DOHH2 (cell line): Measurements from ENCODE around the gene HK1.
A peak's percentile ranks its signal among the peaks of the same experiment; 100 is the strongest.

Experiments
- H3F3A ChIP-seq: fragments of 200-600 bp; sonication (generic), shearing (Covaris generic); 2 replicates; pipeline ENCODE4 v1.6.0; 2016; ENCODE audit warnings: antibody characterized with exemption, mild to moderate bottlenecking; ENCODE audit not compliant: control insufficient read depth, insufficient read depth
- H3K27ac ChIP-seq: fragments of 200-600 bp; sonication (generic); 2 replicates; pipeline ENCODE4 v1.5.1; 2014; ENCODE audit warnings: low read depth, mild to moderate bottlenecking, low read length, moderate library complexity
- H3K27me3 ChIP-seq: fragments of 200-600 bp; sonication (generic); 2 replicates; pipeline ENCODE4 v1.6.1; 2014; ENCODE audit warnings: mild to moderate bottlenecking, low read length, mixed read lengths; ENCODE audit not compliant: control insufficient read depth
- H3K36me3 ChIP-seq: fragments of 200-600 bp; sonication (generic); 2 replicates; pipeline ENCODE4 v1.6.1; 2014; ENCODE audit warnings: mild to moderate bottlenecking, low read length, moderate library complexity, mixed read lengths; ENCODE audit not compliant: control insufficient read depth
- H3K4me1 ChIP-seq: fragments of 200-600 bp; sonication (generic); 2 replicates; pipeline ENCODE4 v1.6.1; 2014; ENCODE audit warnings: mild to moderate bottlenecking, low read length, mixed read lengths; ENCODE audit not compliant: control insufficient read depth
- H3K4me2 ChIP-seq: fragments of 200-600 bp; sonication (generic); 2 replicates; pipeline ENCODE4 v1.6.0; 2014; ENCODE audit warnings: mild to moderate bottlenecking, low read length, moderate library complexity
- H3K4me3 ChIP-seq: fragments of 200-600 bp; sonication (generic); 2 replicates; pipeline ENCODE4 v1.5.1; 2014; ENCODE audit warnings: mild to moderate bottlenecking, low read length, mixed read lengths
- H3K79me2 ChIP-seq: fragments of 200-600 bp; sonication (generic); 2 replicates; pipeline ENCODE4 v1.6.1; 2014; ENCODE audit warnings: mild to moderate bottlenecking, low read length, mixed read lengths; ENCODE audit not compliant: control insufficient read depth
- H3K9me2 ChIP-seq: fragments of 200-600 bp; sonication (generic); replicated peaks from 2 replicates; pipeline ENCODE4 v1.6.1; 2014; ENCODE audit warnings: mild to moderate bottlenecking, low read length, mixed read lengths; ENCODE audit not compliant: control insufficient read depth
- H3K9me3 ChIP-seq: fragments of 200-600 bp; sonication (generic); 2 replicates; pipeline ENCODE4 v1.6.1; 2014; ENCODE audit warnings: antibody characterized with exemption, low read length, mixed read lengths; ENCODE audit not compliant: control insufficient read depth, insufficient read depth
- H4K20me1 ChIP-seq: fragments of 200-600 bp; sonication (generic); 2 replicates; pipeline ENCODE4 v1.6.0; 2014; ENCODE audit warnings: low read depth, mild to moderate bottlenecking, antibody characterized with exemption, low read length, moderate library complexity; ENCODE audit not compliant: control insufficient read depth, insufficient read depth
- EZH2phosphoT487 ChIP-seq: fragments of 200-600 bp; sonication (generic); IDR thresholded peaks from 2 replicates; pipeline ENCODE4 v1.6.1; 2017; ENCODE audit warnings: borderline replicate concordance, mild to moderate bottlenecking, antibody characterized with exemption, low read length, moderate library complexity, mixed read lengths
- TF ChIP-seq, protein P1 (sequence below): fragments of 200-600 bp; sonication (generic); IDR thresholded peaks from one replicate; pipeline ENCODE4 v1.5.1; 2014; ENCODE audit warnings: antibody characterized with exemption, mild to moderate bottlenecking, low read depth, low read length; ENCODE audit not compliant: poor library complexity, severe bottlenecking

HK1 gene

DNA sequence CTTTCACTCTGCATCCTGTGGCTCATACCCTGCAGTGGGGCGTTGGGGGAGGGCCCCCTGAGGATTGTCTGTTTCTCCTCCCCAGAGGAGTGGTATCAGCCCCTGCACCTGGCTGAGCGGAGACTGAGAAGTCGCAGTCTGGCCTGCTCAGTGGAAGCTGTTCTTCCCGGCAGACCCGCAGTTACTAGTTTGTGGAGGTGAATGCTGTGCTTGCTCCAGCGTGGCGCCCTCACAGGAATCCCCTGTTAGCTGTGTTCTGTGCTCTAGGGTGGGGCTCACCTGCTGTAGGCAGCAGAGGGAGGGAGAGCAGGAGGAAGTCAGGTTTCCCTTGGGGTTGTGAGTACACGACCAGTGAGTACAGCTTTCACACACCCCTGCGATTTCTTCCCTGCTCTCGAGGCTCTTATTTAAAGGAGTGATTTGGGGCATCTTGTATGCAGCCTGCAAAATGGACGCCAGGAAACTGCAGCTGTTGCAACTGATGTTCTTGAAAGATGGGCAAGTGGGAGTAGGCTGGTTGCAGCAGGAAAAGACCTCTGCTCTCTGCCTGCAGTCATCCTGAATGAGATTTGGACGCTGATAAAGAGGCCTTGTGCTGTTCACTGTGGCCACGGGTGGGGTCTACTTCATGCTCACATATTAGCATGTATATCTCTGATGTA lies 66.4 kb downstream of the HK1 start:
- H3K27ac ChIP-seq, result peak overlapping the region; percentile 39
- H3K79me2 ChIP-seq, result peaks cover 53% of the 10 kb centered on the region

DNA sequence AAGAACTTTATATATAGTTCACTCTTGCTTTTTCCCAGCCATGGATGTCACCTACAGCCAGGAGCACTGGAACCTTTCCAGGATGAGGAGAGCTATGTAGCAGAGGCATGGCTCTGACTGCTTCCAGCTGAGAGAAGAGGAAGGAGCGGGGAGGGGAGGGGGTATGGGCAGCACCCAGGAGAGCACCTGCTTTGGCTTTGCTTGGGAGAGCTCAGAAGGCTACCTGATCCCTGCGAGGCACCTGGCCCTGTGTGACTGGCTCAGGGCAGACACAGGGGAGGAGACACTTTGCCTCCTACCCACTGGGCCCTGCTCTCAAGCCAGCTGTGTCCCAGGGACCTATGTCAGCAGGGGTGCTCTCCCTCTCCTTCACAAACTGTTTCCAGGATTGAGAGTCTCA lies 67.1 kb downstream of the HK1 start:
- H3K79me2 ChIP-seq, result peaks cover 52% of the 10 kb centered on the region
- H3K27me3 ChIP-seq, result no peaks in the 10 kb centered on the region
- 0 out of 2 replicates have a peak, but pooled peaks cover 3% of the 10 kb centered on the region for H4K20me1 ChIP-seq
- peak overlapping the region; percentile 47 for H3K4me2 ChIP-seq
- H3K4me3 ChIP-seq, result no peak overlapping the region
- TF ChIP-seq, protein P1, sequence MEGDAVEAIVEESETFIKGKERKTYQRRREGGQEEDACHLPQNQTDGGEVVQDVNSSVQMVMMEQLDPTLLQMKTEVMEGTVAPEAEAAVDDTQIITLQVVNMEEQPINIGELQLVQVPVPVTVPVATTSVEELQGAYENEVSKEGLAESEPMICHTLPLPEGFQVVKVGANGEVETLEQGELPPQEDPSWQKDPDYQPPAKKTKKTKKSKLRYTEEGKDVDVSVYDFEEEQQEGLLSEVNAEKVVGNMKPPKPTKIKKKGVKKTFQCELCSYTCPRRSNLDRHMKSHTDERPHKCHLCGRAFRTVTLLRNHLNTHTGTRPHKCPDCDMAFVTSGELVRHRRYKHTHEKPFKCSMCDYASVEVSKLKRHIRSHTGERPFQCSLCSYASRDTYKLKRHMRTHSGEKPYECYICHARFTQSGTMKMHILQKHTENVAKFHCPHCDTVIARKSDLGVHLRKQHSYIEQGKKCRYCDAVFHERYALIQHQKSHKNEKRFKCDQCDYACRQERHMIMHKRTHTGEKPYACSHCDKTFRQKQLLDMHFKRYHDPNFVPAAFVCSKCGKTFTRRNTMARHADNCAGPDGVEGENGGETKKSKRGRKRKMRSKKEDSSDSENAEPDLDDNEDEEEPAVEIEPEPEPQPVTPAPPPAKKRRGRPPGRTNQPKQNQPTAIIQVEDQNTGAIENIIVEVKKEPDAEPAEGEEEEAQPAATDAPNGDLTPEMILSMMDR, result no peak
- TF ChIP-seq EZH2phosphoT487, result no peak
- peaks cover 9% of the 10 kb centered on the region; the same call in 1 of the 2 replicates for H3F3A ChIP-seq
- H3K36me3 ChIP-seq, result peaks cover 31% of the 10 kb centered on the region
- no peaks in the 10 kb centered on the region for H3K9me3 ChIP-seq
- H3K4me1 ChIP-seq, result peaks cover 51% of the 10 kb centered on the region
- 0 out of 2 replicates have a peak overlapping the region, but pooled peaks have one; percentile 39 for H3K27ac ChIP-seq
- no peaks in the 10 kb centered on the region for H3K9me2 ChIP-seq

More for the DNA sequence above, 66.4 kb downstream of the HK1 start:
- Histone ChIP-seq H3K4me3 (peak overlapping the region; percentile 43), H3K9me2 (no peaks in the 10 kb centered on the region), H3K27me3 (no peaks in the 10 kb centered on the region), H3K4me1 (peaks cover 51% of the 10 kb centered on the region), H3F3A (peaks cover 9% of the 10 kb centered on the region; the same call in 1 of the 2 replicates), H3K9me3 (no peaks in the 10 kb centered on the region), H4K20me1 (0 out of 2 replicates have a peak, but pooled peaks cover 3% of the 10 kb centered on the region), H3K4me2 (peak overlapping the region; percentile 47), H3K36me3 (peaks cover 26% of the 10 kb centered on the region)
- TF ChIP-seq, protein P1, result no peak
- TF ChIP-seq EZH2phosphoT487, result no peak

DNA sequence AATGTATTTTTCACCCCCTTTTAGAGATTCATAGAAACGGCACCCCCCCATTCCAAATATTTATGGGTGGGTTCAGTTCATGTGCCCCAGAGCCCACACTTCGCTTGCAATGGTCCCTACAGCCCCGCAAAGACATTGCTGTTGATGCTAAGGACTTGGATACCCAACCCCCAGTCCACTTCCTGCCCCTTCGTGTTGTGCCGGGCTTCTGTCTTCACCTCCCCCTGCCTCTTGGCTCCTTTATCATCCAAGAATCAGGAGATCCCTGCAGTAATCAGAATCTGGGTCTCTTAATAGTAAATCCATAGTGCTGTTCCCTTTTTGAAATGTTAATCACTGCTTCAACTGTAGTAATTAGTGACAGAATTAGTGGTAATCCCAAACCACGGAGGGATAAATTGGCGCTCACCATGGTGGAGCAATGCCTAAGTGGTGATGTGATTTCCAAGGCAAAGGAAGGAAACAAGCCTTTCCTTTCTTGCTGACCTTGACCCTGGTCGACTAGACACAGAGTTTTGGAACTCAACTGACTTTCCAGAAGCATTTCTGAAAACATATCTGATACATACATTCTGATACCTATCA lies 67.7 kb downstream of the HK1 start:
- peaks cover 31% of the 10 kb centered on the region for H3K36me3 ChIP-seq
- H3K4me3 ChIP-seq, result no peak overlapping the region
- peaks cover 47% of the 10 kb centered on the region for H3K79me2 ChIP-seq
- H3K9me2 ChIP-seq, result no peaks in the 10 kb centered on the region
- H3F3A ChIP-seq, result peaks cover 9% of the 10 kb centered on the region; the same call in 1 of the 2 replicates
- no peak overlapping the region for H3K27ac ChIP-seq
- H3K4me1 ChIP-seq, result peaks cover 51% of the 10 kb centered on the region
- no peaks in the 10 kb centered on the region for H3K27me3 ChIP-seq
- H3K9me3 ChIP-seq, result no peaks in the 10 kb centered on the region
- H3K4me2 ChIP-seq, result no peak overlapping the region
- TF ChIP-seq, protein P1, result no peak
- no peak for TF ChIP-seq EZH2phosphoT487
- 0 out of 2 replicates have a peak, but pooled peaks cover 3% of the 10 kb centered on the region for H4K20me1 ChIP-seq
